Measurements from ENCODE around the gene DNASE1L1. TPM values are rescaled to one million over a fixed set of nuclear protein-coding genes. Genes with fewer than 3 reads are reported as not detected.

DNASE1L1 gene
- polyA plus RNA-seq, 1 of the 3 experiments (the other 2 are of a cell fraction) = 18.2 TPM

DNA sequence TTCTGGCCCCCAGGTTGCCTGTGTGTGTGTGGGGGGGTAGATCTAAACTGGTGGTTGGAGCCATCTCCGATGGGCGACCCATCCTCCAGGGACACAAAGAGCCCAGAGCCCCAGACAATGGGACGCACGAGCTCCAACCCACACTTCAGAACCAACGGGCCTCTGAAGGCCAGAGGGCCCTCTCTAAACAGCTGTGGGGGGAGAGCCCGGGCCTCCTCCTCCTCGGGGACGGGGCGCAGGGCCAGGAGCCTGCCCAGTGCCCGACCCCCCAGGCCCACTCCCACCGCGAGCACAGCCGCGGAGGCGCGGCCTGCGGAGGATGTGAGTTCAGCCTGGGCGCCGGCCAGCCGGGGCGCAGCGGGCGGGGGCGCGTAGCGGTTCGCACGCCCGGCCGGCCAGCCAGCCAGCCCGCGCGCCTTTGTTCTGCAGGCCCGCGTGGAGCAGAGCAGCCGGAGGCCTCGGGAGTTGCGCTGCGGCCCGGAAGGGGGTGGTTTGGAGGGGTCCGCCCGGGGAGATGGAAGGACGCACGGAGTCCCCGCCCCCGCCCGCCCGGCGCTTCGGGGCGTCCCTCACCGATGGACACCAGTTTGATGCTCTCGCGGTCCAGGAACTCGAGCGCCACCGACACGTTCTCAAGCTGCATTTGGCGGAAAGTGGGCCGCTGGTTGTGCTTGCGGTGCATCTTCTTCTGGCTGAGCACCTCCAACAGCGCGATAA is 38.6 kb downstream of the DNASE1L1 start:
- H3K9ac ChIP-seq = peak overlapping the region; percentile 88
- 19% methylated on average over 15 of the region's 63 CpGs for WGBS (ENCODE audit: low lambda C conversion rate)
- H3K79me2 ChIP-seq (ENCODE audit: insufficient read depth) = peaks cover 83% of the 10 kb centered on the region
- H3F3A ChIP-seq (replicated peaks; ENCODE audit: insufficient read depth) = peaks cover 13% of the 10 kb centered on the region
- H3K27me3 ChIP-seq (ENCODE audit: insufficient read depth) = no peaks in the 10 kb centered on the region
- H3K9me3 ChIP-seq = no peaks in the 10 kb centered on the region
- H3K4me1 ChIP-seq (ENCODE audit: control insufficient read depth in 1 of 2, insufficient read depth in 2 of 2, low read depth in 1 of 2, low read length in 1 of 2) = peaks cover 16 to 17% of the 10 kb centered on the region in 2 experiments; a peak in 2 of 4 replicates
- peaks cover 12 to 20% of the 10 kb centered on the region in 2 experiments for H3K36me3 ChIP-seq (replicated peaks in 1 of 2; ENCODE audit: control insufficient read depth in 1 of 2, insufficient read depth in 2 of 2, low read length in 1 of 2)
- peak; percentile 61 for DNase-seq
- ChIA-PET POLR2A (interaction anchor here (1.1 to 1.7 kb wide), 2 partner anchors 13 to 27 kb away, joined by 4 to 7 read pairs; no protein-coding TSS in a partner anchor), CTCF (no interaction called here)
- H3K4me2 ChIP-seq = peak overlapping the region; percentile 97
- H4K20me1 ChIP-seq (ENCODE audit: insufficient read depth) = peaks cover 33% of the 10 kb centered on the region
- no peak overlapping the region for H2AFZ ChIP-seq (ENCODE audit: low read depth)
- H3K4me3 ChIP-seq (ENCODE audit: low read depth in 2 of 2, low read length in 1 of 2) = peak overlapping the region; percentile 72 to 82
- H3K9me2 ChIP-seq = no peaks in the 10 kb centered on the region
- H3K27ac ChIP-seq (ENCODE audit: low read depth in 2 of 2, low read length in 1 of 2) = peak overlapping the region; percentile 90 to 98
- TF ChIP-seq TAF1 (IDR thresholded peaks at IDR 0.05; ENCODE audit: borderline replicate concordance, low read depth, low read length) (no peak), YY1 (IDR thresholded peaks at IDR 0.05; ENCODE audit: low read depth) (no peak), RFX5 (IDR thresholded peaks at IDR 0.05; ENCODE audit: low read length) (no peak), SMC3 (IDR thresholded peaks at IDR 0.05; ENCODE audit: low read depth, low read length) (no peak), ELF1 (IDR thresholded peaks at IDR 0.05) (no peak), FOXJ3 (CRISPR knock-in tag; IDR thresholded peaks at IDR 0.05) (no peak), NFIC (IDR thresholded peaks at IDR 0.05; ENCODE audit: borderline replicate concordance) (no peak), RCOR1 (IDR thresholded peaks at IDR 0.05; ENCODE audit: low read length) (no peak), JUND (IDR thresholded peaks at IDR 0.05) (no peak)
- TF ChIP-seq, protein P1, sequence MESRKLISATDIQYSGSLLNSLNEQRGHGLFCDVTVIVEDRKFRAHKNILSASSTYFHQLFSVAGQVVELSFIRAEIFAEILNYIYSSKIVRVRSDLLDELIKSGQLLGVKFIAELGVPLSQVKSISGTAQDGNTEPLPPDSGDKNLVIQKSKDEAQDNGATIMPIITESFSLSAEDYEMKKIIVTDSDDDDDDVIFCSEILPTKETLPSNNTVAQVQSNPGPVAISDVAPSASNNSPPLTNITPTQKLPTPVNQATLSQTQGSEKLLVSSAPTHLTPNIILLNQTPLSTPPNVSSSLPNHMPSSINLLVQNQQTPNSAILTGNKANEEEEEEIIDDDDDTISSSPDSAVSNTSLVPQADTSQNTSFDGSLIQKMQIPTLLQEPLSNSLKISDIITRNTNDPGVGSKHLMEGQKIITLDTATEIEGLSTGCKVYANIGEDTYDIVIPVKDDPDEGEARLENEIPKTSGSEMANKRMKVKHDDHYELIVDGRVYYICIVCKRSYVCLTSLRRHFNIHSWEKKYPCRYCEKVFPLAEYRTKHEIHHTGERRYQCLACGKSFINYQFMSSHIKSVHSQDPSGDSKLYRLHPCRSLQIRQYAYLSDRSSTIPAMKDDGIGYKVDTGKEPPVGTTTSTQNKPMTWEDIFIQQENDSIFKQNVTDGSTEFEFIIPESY (IDR thresholded peaks at IDR 0.05; ENCODE audit: borderline replicate concordance, low read depth) = no peak

DNA sequence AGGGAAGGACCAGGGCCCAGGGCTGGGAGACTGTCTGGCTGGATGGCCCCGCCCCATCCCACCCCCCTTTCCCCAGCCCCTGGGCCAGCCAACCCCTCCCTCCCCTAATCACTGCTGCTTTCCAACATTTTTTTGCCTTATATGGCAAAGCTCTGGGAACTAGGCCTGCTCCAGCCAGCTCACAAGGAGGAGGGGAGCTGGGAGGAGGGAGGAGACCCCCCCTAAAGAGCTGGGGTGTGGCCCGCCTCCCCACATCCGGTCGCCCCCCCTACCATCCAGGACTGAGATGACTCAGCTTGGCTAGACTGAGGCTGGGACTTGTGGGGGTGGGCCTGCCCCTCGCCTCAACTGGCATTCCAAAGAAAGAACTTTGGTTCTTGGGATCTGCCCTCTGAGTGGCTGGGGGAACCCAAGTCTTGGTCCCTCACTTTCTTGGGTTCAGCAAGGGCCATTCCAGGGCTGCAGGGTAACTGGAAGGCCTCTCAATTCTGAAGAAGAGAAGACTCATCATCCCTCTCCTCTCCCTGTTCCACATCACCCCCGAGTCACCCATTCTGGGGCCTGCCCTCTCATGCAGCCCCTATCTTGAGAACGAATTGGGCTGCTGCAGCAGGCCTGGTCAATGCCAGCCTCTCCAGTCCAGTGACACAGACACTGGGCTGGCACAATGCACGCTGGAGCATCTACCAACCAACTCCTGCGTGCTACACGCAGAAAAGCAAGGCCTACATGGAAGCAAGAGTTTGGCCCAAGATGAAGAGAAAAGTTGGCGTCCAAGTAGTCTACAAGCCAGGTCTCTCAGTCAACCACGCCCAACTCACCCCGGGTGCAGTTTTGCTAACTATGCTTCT is 39.4 kb downstream of the DNASE1L1 start:
- H3K27me3 ChIP-seq (ENCODE audit: insufficient read depth) = no peaks in the 10 kb centered on the region
- DNase-seq = peak; percentile 83
- H3K4me1 ChIP-seq (ENCODE audit: control insufficient read depth in 1 of 2, insufficient read depth in 2 of 2, low read depth in 1 of 2, low read length in 1 of 2) = peaks cover 16 to 17% of the 10 kb centered on the region in 2 experiments; a peak in 2 of 4 replicates
- H3K9ac ChIP-seq = peak overlapping the region; percentile 92
- H3K4me2 ChIP-seq = peak overlapping the region; percentile 97
- H3K36me3 ChIP-seq (replicated peaks in 1 of 2; ENCODE audit: control insufficient read depth in 1 of 2, insufficient read depth in 2 of 2, low read length in 1 of 2) = peaks cover 14 to 26% of the 10 kb centered on the region in 2 experiments
- peak overlapping the region; percentile 90 to 98 for H3K27ac ChIP-seq (ENCODE audit: low read depth in 2 of 2, low read length in 1 of 2)
- peaks cover 84% of the 10 kb centered on the region for H3K79me2 ChIP-seq (ENCODE audit: insufficient read depth)
- CTCF ChIA-PET = no interaction called here
- H4K20me1 ChIP-seq (ENCODE audit: insufficient read depth) = peaks cover 40% of the 10 kb centered on the region
- WGBS (ENCODE audit: low lambda C conversion rate) = 13% methylated on average over 12 of the region's 13 CpGs
- H3K4me3 ChIP-seq (ENCODE audit: low read depth in 2 of 2, low read length in 1 of 2) = peak overlapping the region; percentile 72 to 82
- POLR2A ChIA-PET = interaction anchor here (1.1 to 1.7 kb wide), 2 partner anchors 12 to 28 kb away, joined by 4 to 7 read pairs; no protein-coding TSS in a partner anchor
- H3F3A ChIP-seq (replicated peaks; ENCODE audit: insufficient read depth) = peaks cover 9% of the 10 kb centered on the region
- H3K9me2 ChIP-seq = no peaks in the 10 kb centered on the region
- H3K9me3 ChIP-seq = no peaks in the 10 kb centered on the region
- no peak overlapping the region for H2AFZ ChIP-seq (ENCODE audit: low read depth)
- TF ChIP-seq, protein P2, sequence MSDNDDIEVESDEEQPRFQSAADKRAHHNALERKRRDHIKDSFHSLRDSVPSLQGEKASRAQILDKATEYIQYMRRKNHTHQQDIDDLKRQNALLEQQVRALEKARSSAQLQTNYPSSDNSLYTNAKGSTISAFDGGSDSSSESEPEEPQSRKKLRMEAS (IDR thresholded peaks at IDR 0.05; ENCODE audit: low read depth) = peak; percentile 70; the same call in 1 of the 2 replicates
- TF ChIP-seq MXI1 (IDR thresholded peaks at IDR 0.05; ENCODE audit: low read depth, low read length) = no peak
- no peak for TF ChIP-seq SMC3 (IDR thresholded peaks at IDR 0.05; ENCODE audit: low read depth, low read length)
- TF ChIP-seq ELF1 (IDR thresholded peaks at IDR 0.05) = peak; percentile 21; the same call in 1 of the 2 replicates
- peak; percentile 66; the same call in 1 of the 2 replicates for TF ChIP-seq TAF1 (IDR thresholded peaks at IDR 0.05; ENCODE audit: borderline replicate concordance, low read depth, low read length)
- TF ChIP-seq EZH2phosphoT487 (IDR thresholded peaks at IDR 0.05; ENCODE audit: borderline replicate concordance, low read depth) = no peak
- TF ChIP-seq, protein P3, sequence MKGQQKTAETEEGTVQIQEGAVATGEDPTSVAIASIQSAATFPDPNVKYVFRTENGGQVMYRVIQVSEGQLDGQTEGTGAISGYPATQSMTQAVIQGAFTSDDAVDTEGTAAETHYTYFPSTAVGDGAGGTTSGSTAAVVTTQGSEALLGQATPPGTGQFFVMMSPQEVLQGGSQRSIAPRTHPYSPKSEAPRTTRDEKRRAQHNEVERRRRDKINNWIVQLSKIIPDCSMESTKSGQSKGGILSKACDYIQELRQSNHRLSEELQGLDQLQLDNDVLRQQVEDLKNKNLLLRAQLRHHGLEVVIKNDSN (IDR thresholded peaks at IDR 0.05; ENCODE audit: borderline replicate concordance, low read depth) = no peak
- TF ChIP-seq NFIC (IDR thresholded peaks at IDR 0.05; ENCODE audit: borderline replicate concordance) = peak; percentile 67; the same call in 1 of the 2 replicates
- no peak for TF ChIP-seq FOXJ3 (CRISPR knock-in tag; IDR thresholded peaks at IDR 0.05)
- TF ChIP-seq, protein P4, sequence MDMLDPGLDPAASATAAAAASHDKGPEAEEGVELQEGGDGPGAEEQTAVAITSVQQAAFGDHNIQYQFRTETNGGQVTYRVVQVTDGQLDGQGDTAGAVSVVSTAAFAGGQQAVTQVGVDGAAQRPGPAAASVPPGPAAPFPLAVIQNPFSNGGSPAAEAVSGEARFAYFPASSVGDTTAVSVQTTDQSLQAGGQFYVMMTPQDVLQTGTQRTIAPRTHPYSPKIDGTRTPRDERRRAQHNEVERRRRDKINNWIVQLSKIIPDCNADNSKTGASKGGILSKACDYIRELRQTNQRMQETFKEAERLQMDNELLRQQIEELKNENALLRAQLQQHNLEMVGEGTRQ (IDR thresholded peaks at IDR 0.05; ENCODE audit: borderline replicate concordance, low read depth, low read length) = no peak
- TF ChIP-seq NRF1 (IDR thresholded peaks at IDR 0.05; ENCODE audit: low read depth, low read length) = no peak

Data from SK-N-SH (cell line).